LNCaP clone FGC (cell line): ENCODE measurements around the gene LCA5.

Source experiments
- DNase-seq: peaks from one replicate; pipeline ENCODE4 v3.0.0-alpha.2; 2011; ENCODE audit warnings: low read depth
- H3K4me3 ChIP-seq: 2 replicates; pipeline ENCODE4 v1.5.1; 2011; ENCODE audit warnings: mild to moderate bottlenecking, low read depth, low read length, control low read depth
- CTCF ChIP-seq: IDR thresholded peaks from 2 replicates; pipeline ENCODE4 v1.5.1; 2012; ENCODE audit warnings: mild to moderate bottlenecking; ENCODE audit not compliant: control insufficient read depth, insufficient read depth; ENCODE audit errors: extremely low read depth

Gene LCA5

GRCh38 chr6:79570129-79571029 is 33.1 kb upstream of the LCA5 start:
- H3K4me3 ChIP-seq = peak overlapping the region; percentile 1; the same call in 1 of the 2 replicates
- no peak for DNase-seq
- peak; percentile 58 for TF ChIP-seq CTCF

- no peak for TF ChIP-seq CTCF
- DNase-seq = no peak
- H3K4me3 ChIP-seq = no peak overlapping the region
These were observed 31.8 kb upstream of the LCA5 start for GRCh38 chr6:79568996-79569395.

GRCh38 chr6:79564636-79565035 is 27.4 kb upstream of the LCA5 start:
- no peak overlapping the region for H3K4me3 ChIP-seq
- TF ChIP-seq CTCF = no peak
- no peak for DNase-seq

- no peak overlapping the region for H3K4me3 ChIP-seq
- no peak for DNase-seq
- TF ChIP-seq CTCF = no peak
These were observed 22.5 kb upstream of the LCA5 start for GRCh38 chr6:79559706-79560105.

GRCh38 chr6:79557673-79558467 is 20.6 kb upstream of the LCA5 start:
- no peak for DNase-seq
- no peak for TF ChIP-seq CTCF
- no peak overlapping the region for H3K4me3 ChIP-seq

- no peak for TF ChIP-seq CTCF
- DNase-seq = no peak
- no peak overlapping the region for H3K4me3 ChIP-seq
These were observed 17.1 kb upstream of the LCA5 start for GRCh38 chr6:79554305-79554704.
